HG02798 (cell line): Measurements from ENCODE around the gene NOD1.
"Not testable (repeated sequence)": the region's sequence is repeated elsewhere in the genome, so short reads cannot be mapped to it uniquely, and the experiment has no call there.

ENCODE experiments used
- ATAC-seq: cut with Tn5 transposase; IDR thresholded peaks from one replicate; pipeline ENCODE4 v1.9.1; 2021; ENCODE audit warnings: mild to moderate bottlenecking; ENCODE audit not compliant: unreplicated experiment, poor library complexity

NOD1 gene

GRCh38 chr7:30424506-30424905, 54.1 kb downstream of the NOD1 start:
- ATAC-seq: no peak

GRCh38 chr7:30423788-30424505, 54.6 kb downstream of the NOD1 start:
- ATAC-seq: no peak

- no peak for ATAC-seq
These were observed 55.7 kb downstream of the NOD1 start for GRCh38 chr7:30422922-30423321.

GRCh38 chr7:30421647-30422196, 56.9 kb downstream of the NOD1 start:
- no peak for ATAC-seq

- ATAC-seq: no peak
These were observed 57.9 kb downstream of the NOD1 start for GRCh38 chr7:30420662-30421061.

- ATAC-seq: not testable (repeated sequence)
These were observed 58.5 kb downstream of the NOD1 start for GRCh38 chr7:30420080-30420479.

GRCh38 chr7:30413864-30414263, 64.7 kb downstream of the NOD1 start:
- ATAC-seq: no peak

- no peak for ATAC-seq
These were observed 65.6 kb downstream of the NOD1 start for GRCh38 chr7:30412782-30413504.

- ATAC-seq: no peak
These were observed 66.7 kb downstream of the NOD1 start for GRCh38 chr7:30411897-30412296.

GRCh38 chr7:30411173-30411572, 67.4 kb downstream of the NOD1 start:
- ATAC-seq: no peak

- ATAC-seq: no peak
These were observed 71.7 kb downstream of the NOD1 start for GRCh38 chr7:30406664-30407425.

GRCh38 chr7:30405179-30405578, 73.4 kb downstream of the NOD1 start:
- no peak for ATAC-seq

- ATAC-seq: no peak
These were observed 75.1 kb downstream of the NOD1 start for GRCh38 chr7:30403477-30403876.

GRCh38 chr7:30396389-30396788, 82.2 kb downstream of the NOD1 start:
- no peak for ATAC-seq

GRCh38 chr7:30395676-30396075, 82.9 kb downstream of the NOD1 start:
- ATAC-seq: no peak

- no peak for ATAC-seq
These were observed 86.8 kb downstream of the NOD1 start for GRCh38 chr7:30391806-30392205.

- no peak for ATAC-seq
These were observed 87.6 kb downstream of the NOD1 start for GRCh38 chr7:30390736-30391636.

- no peak for ATAC-seq
These were observed 88.8 kb downstream of the NOD1 start for GRCh38 chr7:30389791-30390190.

- no peak for ATAC-seq
These were observed 96.0 kb downstream of the NOD1 start for GRCh38 chr7:30382607-30383006.

- not testable (repeated sequence) for ATAC-seq
These were observed 97.8 kb downstream of the NOD1 start for GRCh38 chr7:30380824-30381223.
